Activated CD4-positive, alpha-beta T cell treated with anti-CD3 and anti-CD28 coated beads for 36 hours (primary cell): Measurements from ENCODE around the gene ETV2. TPM values are rescaled to one million over a fixed set of nuclear protein-coding genes. Genes with fewer than 3 reads are reported as not detected.
"Not testable (repeated sequence)": the region's sequence is repeated elsewhere in the genome, so short reads cannot be mapped to it uniquely, and the experiment has no call there.

Experiments
- ATAC-seq: fragments of 200-7000 bp; cut with Tn5 transposase; one replicate; pipeline ENCODE4 v1.10.0; 2021; ENCODE audit warnings: mild to moderate bottlenecking, moderate library complexity
- CTCF ChIA-PET: fragments of 350-600 bp; sonication (Branson Sonifier 250); formaldehyde crosslinking; loops from one replicate; lab custom pipeline; 2021; ENCODE audit warnings: antibody characterized with exemption; lab: Charles Lee
- POLR2A ChIA-PET: fragments of 350-600 bp; sonication (Branson Sonifier 250); formaldehyde crosslinking; loops from one replicate; lab custom pipeline; 2021; ENCODE audit warnings: antibody characterized with exemption, inconsistent platforms; lab: Charles Lee
- DNase-seq: peaks from one replicate; pipeline ENCODE4 v3.0.0-alpha.2; 2020
- H3K27ac Mint-ChIP-seq: one replicate; pipeline ENCODE4 v1.8.0; 2021; ENCODE audit warnings: mixed read lengths
- H3K27me3 Mint-ChIP-seq: one replicate; pipeline ENCODE4 v1.8.0; 2021; ENCODE audit warnings: mixed read lengths
- H3K36me3 Mint-ChIP-seq: one replicate; pipeline ENCODE4 v1.8.0; 2021; ENCODE audit warnings: low read depth, mixed read lengths
- H3K4me1 Mint-ChIP-seq: one replicate; pipeline ENCODE4 v1.8.0; 2021; ENCODE audit warnings: mixed read lengths
- H3K4me3 Mint-ChIP-seq: one replicate; pipeline ENCODE4 v1.8.0; 2021; ENCODE audit warnings: mild to moderate bottlenecking, moderate library complexity, mixed read lengths
- H3K9me3 Mint-ChIP-seq: one replicate; pipeline ENCODE4 v1.8.0; 2021; ENCODE audit warnings: low read depth, mixed read lengths
- intact Hi-C, 2 experiments: fragments of 100-400 bp; cut with DNase I in 1 of 2; cut with micrococcal nuclease in 1 of 2; formaldehyde crosslinking; loops; one replicate each; pipeline versions ENCODE4 v1.14.2 to v1.15.1; 2022 to 2024; cut with DNase I, micrococcal nuclease
- total RNA-seq, 2 experiments: library from RNA; stranded (reverse); gene quantifications; one replicate each; pipeline ENCODE4 v1.2.3, GENCODE V29; 2021

The ETV2 gene
- total RNA-seq: 1 to 10 TPM in 1 of 2 experiments, under 1 TPM in 1; 0.37 to 1.1 TPM

GRCh38 chr19:35641515-35642151 is at the start of gene ETV2:
TSS of gene ETV2 (plus strand) at chr19:35641745. CDS start at chr19:35642461, 716 bp downstream.
- Mint-ChIP-seq H3K27ac (peak within 1 kb of the TSS; percentile 47), H3K4me1 (peaks cover 35% of the 10 kb centered on the region), H3K9me3 (no peaks in the 10 kb centered on the region), H3K4me3 (peak within 1 kb of the TSS; percentile 77), H3K27me3 (no peaks in the 10 kb centered on the region), H3K36me3 (peaks cover 8% of the 10 kb centered on the region)
- ChIA-PET POLR2A (no interaction called here), CTCF (interaction anchor here (0.8 kb wide), 1 partner anchor 260 kb away, joined by 3 read pairs; no protein-coding TSS in a partner anchor)
- intact Hi-C loops: loop anchor here (5.0 to 10.0 kb wide), 3 partner anchors 94 to 487 kb away; partner anchors contain the start of genes FXYD5 (in 1 of the 2), IGFLR1 (in 1 of the 2) and TMEM147 (in 1 of the 2)
- DNase-seq (peak; percentile 71), ATAC-seq (no peak)

- intact Hi-C loops: loop anchor here (1.0 to 5.0 kb wide), 3 partner anchors 43 to 240 kb away; no protein-coding TSS in a partner anchor
- DNase-seq (peak; percentile 49), ATAC-seq (no peak)
- H3K4me3 Mint-ChIP-seq: no peak overlapping the region
- CTCF ChIA-PET: interaction anchor here (0.6 to 3.7 kb wide), 15 partner anchors 8 to 240 kb away, joined by 3 to 20 read pairs (median 3); partner anchors contain the start of gene COX6B1
- H3K4me1 Mint-ChIP-seq: peaks cover 4% of the 10 kb centered on the region
- no peaks in the 10 kb centered on the region for H3K36me3 Mint-ChIP-seq
- no peak overlapping the region for H3K27ac Mint-ChIP-seq
- H3K9me3 Mint-ChIP-seq: no peaks in the 10 kb centered on the region
- H3K27me3 Mint-ChIP-seq: peaks cover 4% of the 10 kb centered on the region
- POLR2A ChIA-PET: no interaction called here
Observed at GRCh38 chr19:35592226-35592625, 49.3 kb upstream of the ETV2 start.

- CTCF ChIA-PET, H3K27ac Mint-ChIP-seq, ATAC-seq, DNase-seq, H3K36me3 Mint-ChIP-seq, POLR2A ChIA-PET, H3K4me3 Mint-ChIP-seq, H3K27me3 Mint-ChIP-seq, H3K4me1 Mint-ChIP-seq, intact Hi-C loops, H3K9me3 Mint-ChIP-seq: not testable (repeated sequence)
Observed at GRCh38 chr19:35595026-35595425, 46.5 kb upstream of the ETV2 start.

GRCh38 chr19:35595928-35596327 is 45.6 kb upstream of the ETV2 start:
- peaks cover 10% of the 10 kb centered on the region for H3K27me3 Mint-ChIP-seq
- peaks cover 4% of the 10 kb centered on the region for H3K4me1 Mint-ChIP-seq
- POLR2A ChIA-PET: no interaction called here
- CTCF ChIA-PET: no interaction called here
- H3K36me3 Mint-ChIP-seq: no peaks in the 10 kb centered on the region
- H3K27ac Mint-ChIP-seq: no peak overlapping the region
- H3K4me3 Mint-ChIP-seq: no peak overlapping the region
- no peaks in the 10 kb centered on the region for H3K9me3 Mint-ChIP-seq
- DNase-seq: no peak
- no peak for ATAC-seq
- intact Hi-C loops: no loop called here

- Mint-ChIP-seq H3K4me1 (peaks cover 4% of the 10 kb centered on the region), H3K27me3 (peaks cover 11% of the 10 kb centered on the region), H3K9me3 (no peaks in the 10 kb centered on the region), H3K4me3 (no peak overlapping the region), H3K27ac (peak overlapping the region; percentile 5), H3K36me3 (no peaks in the 10 kb centered on the region)
- ChIA-PET CTCF (interaction anchor here (0.8 to 1.6 kb wide), 2 partner anchors 40 to 86 kb away, joined by 3 to 7 read pairs; no protein-coding TSS in a partner anchor), POLR2A (no interaction called here)
- peak; percentile 48 for DNase-seq
- intact Hi-C loops: no loop called here
- peak; percentile 99 for ATAC-seq
Observed at GRCh38 chr19:35596366-35596999, 45.1 kb upstream of the ETV2 start.

- DNase-seq (no peak), ATAC-seq (no peak)
- ChIA-PET POLR2A (no interaction called here), CTCF (interaction anchor here (0.8 to 1.1 kb wide), 2 partner anchors 9 to 10 kb away, joined by 3 read pairs; partner anchors contain the start of gene HAUS5)
- H3K9me3 Mint-ChIP-seq: no peaks in the 10 kb centered on the region
- no peaks in the 10 kb centered on the region for H3K4me1 Mint-ChIP-seq
- H3K4me3 Mint-ChIP-seq: no peak overlapping the region
- no peak overlapping the region for H3K27ac Mint-ChIP-seq
- no peaks in the 10 kb centered on the region for H3K36me3 Mint-ChIP-seq
- intact Hi-C loops: no loop called here
- H3K27me3 Mint-ChIP-seq: peaks cover 8% of the 10 kb centered on the region
Observed at GRCh38 chr19:35601971-35602370, 39.6 kb upstream of the ETV2 start.

GRCh38 chr19:35604436-35604835 is 37.1 kb upstream of the ETV2 start:
- DNase-seq, ATAC-seq, H3K27ac Mint-ChIP-seq, intact Hi-C loops, H3K36me3 Mint-ChIP-seq, H3K4me1 Mint-ChIP-seq, H3K4me3 Mint-ChIP-seq, H3K27me3 Mint-ChIP-seq, POLR2A ChIA-PET: not testable (repeated sequence)
- peaks cover 11% of the 10 kb centered on the region for H3K9me3 Mint-ChIP-seq
- CTCF ChIA-PET: interaction anchor here (0.7 to 1.1 kb wide), 2 partner anchors 20 to 330 kb away, joined by 3 to 4 read pairs; no protein-coding TSS in a partner anchor

- H3K27ac Mint-ChIP-seq, H3K36me3 Mint-ChIP-seq, POLR2A ChIA-PET, DNase-seq, ATAC-seq, H3K27me3 Mint-ChIP-seq, intact Hi-C loops, H3K4me3 Mint-ChIP-seq: not testable (repeated sequence)
- H3K9me3 Mint-ChIP-seq: peaks cover 11% of the 10 kb centered on the region
- peaks cover 18% of the 10 kb centered on the region for H3K4me1 Mint-ChIP-seq
- CTCF ChIA-PET: interaction anchor here (1.2 kb wide), 1 partner anchor 57 kb away, joined by 4 read pairs; no protein-coding TSS in a partner anchor
Observed at GRCh38 chr19:35607170-35607569, 34.4 kb upstream of the ETV2 start.

- Mint-ChIP-seq H3K27ac (no peak overlapping the region), H3K4me1 (peaks cover 19% of the 10 kb centered on the region), H3K4me3 (no peak overlapping the region), H3K9me3 (peaks cover 11% of the 10 kb centered on the region), H3K36me3 (no peaks in the 10 kb centered on the region), H3K27me3 (no peaks in the 10 kb centered on the region)
- CTCF ChIA-PET: interaction anchor here (1.2 kb wide), 1 partner anchor 58 kb away, joined by 4 read pairs; no protein-coding TSS in a partner anchor
- POLR2A ChIA-PET: no interaction called here
- ATAC-seq (no peak), DNase-seq (no peak)
- intact Hi-C loops: no loop called here
Observed at GRCh38 chr19:35607661-35608060, 33.9 kb upstream of the ETV2 start.

- Mint-ChIP-seq H3K4me1 (peaks cover 19% of the 10 kb centered on the region), H3K4me3 (no peak overlapping the region), H3K36me3 (no peaks in the 10 kb centered on the region), H3K9me3 (peaks cover 11% of the 10 kb centered on the region), H3K27ac (peak overlapping the region; percentile 16), H3K27me3 (no peaks in the 10 kb centered on the region)
- DNase-seq (peak; percentile 21), ATAC-seq (no peak)
- ChIA-PET CTCF (interaction anchor here (1.0 to 1.2 kb wide), 2 partner anchors 16 to 58 kb away, joined by 3 to 4 read pairs; no protein-coding TSS in a partner anchor), POLR2A (no interaction called here)
- intact Hi-C loops: no loop called here
Observed at GRCh38 chr19:35608251-35608650, 33.3 kb upstream of the ETV2 start.

- no peaks in the 10 kb centered on the region for H3K27me3 Mint-ChIP-seq
- H3K4me1 Mint-ChIP-seq: peaks cover 23% of the 10 kb centered on the region
- H3K36me3 Mint-ChIP-seq: peaks cover 1% of the 10 kb centered on the region
- POLR2A ChIA-PET: interaction anchor here (0.7 kb wide), 1 partner anchor 12 kb away, joined by 3 read pairs; no protein-coding TSS in a partner anchor
- DNase-seq: peak; percentile 35
- ATAC-seq: peak; percentile 15
- peak overlapping the region; percentile 44 for H3K27ac Mint-ChIP-seq
- CTCF ChIA-PET: no interaction called here
- peaks cover 11% of the 10 kb centered on the region for H3K9me3 Mint-ChIP-seq
- intact Hi-C loops: loop anchor here in 1 of 2 experiments (5.0 kb wide), 1 partner anchor 258 kb away; no protein-coding TSS in a partner anchor
- no peak overlapping the region for H3K4me3 Mint-ChIP-seq
Observed at GRCh38 chr19:35609851-35610353, 31.6 kb upstream of the ETV2 start.
